Endothelial cell of umbilical vein (primary cell): ENCODE data around the gene GBX2.

ENCODE experiments used
- CTCF ChIP-seq, 2 donors: IDR thresholded peaks; 1 replicate in 1 of 2; 2 replicates in 1 of 2; pipeline ENCODE4 v1.5.1; 2011; ENCODE audit warnings: low read length in 2 of 2, mild to moderate bottlenecking in 2 of 2, moderate library complexity in 2 of 2, control low read depth in 1 of 2, inconsistent platforms in 1 of 2, low read depth in 1 of 2; ENCODE audit not compliant: insufficient read depth in 1 of 2; ENCODE audit errors: extremely low read depth in 1 of 2
- EZH2 ChIP-seq: IDR thresholded peaks from 2 replicates; pipeline ENCODE4 v1.6.1; 2012; ENCODE audit warnings: borderline replicate concordance, low read depth, mild to moderate bottlenecking, moderate library complexity, low read length, inconsistent platforms; ENCODE audit not compliant: severe bottlenecking
- FOS ChIP-seq: IDR thresholded peaks from 2 replicates; pipeline ENCODE4 v1.6.1; 2011; ENCODE audit warnings: mild to moderate bottlenecking, low read length, moderate library complexity, borderline replicate concordance; ENCODE audit not compliant: insufficient read depth
- JUN ChIP-seq: IDR thresholded peaks from 2 replicates; pipeline ENCODE4 v1.6.1; 2011; ENCODE audit warnings: borderline replicate concordance, low read depth; ENCODE audit not compliant: insufficient read length, insufficient read depth
- MAX ChIP-seq: IDR thresholded peaks from 2 replicates; pipeline ENCODE4 v1.6.1; 2011; ENCODE audit not compliant: insufficient read depth, insufficient read length
- MYC ChIP-seq: IDR thresholded peaks from one replicate; pipeline ENCODE4 v1.6.1; 2011; ENCODE audit warnings: mild to moderate bottlenecking, low read depth, low read length
- POLR2A ChIP-seq: IDR thresholded peaks from 2 replicates; pipeline ENCODE4 v1.6.1; 2012; ENCODE audit warnings: low read depth, mild to moderate bottlenecking, control low read depth, low read length
- POLR2AphosphoS5 ChIP-seq: IDR thresholded peaks from 2 replicates; pipeline ENCODE4 v1.6.1; 2012; ENCODE audit warnings: low read depth, mild to moderate bottlenecking, control low read depth, low read length, moderate library complexity; ENCODE audit not compliant: insufficient read depth

- TF ChIP-seq CTCF (IDR thresholded peaks at IDR 0.05; ENCODE audit: extremely low read depth in 1 of 2, insufficient read depth in 1 of 2, low read depth in 1 of 2, low read length in 2 of 2) (no peak), POLR2AphosphoS5 (no peak), POLR2A (no peak), EZH2 (no peak), MAX (no peak), JUN (no peak), MYC (no peak), FOS (no peak)
These were observed 48.5 kb upstream of the GBX2 start for GRCh38 chr2:236216711-236217110.
